A549 treated with ZK216348 at 1 μM for 4 hours (cell line): Measurements from ENCODE around the gene ZNF608. TPM values are rescaled to one million over a fixed set of nuclear protein-coding genes. Genes with fewer than 3 reads are reported as not detected.

Experiments used
- total RNA-seq: library from RNA; stranded (reverse); fragments of 200-300 nt; extraction: Qiagen RNA extraction; gene quantifications from 5 replicates; pipeline ENCODE4 v1.2.3, GENCODE V29; 2022; ENCODE audit warnings: low read depth

The ZNF608 gene
- 0.41 to 0.68 TPM (median 0.58 TPM) in 5 replicates for total RNA-seq

GRCh38 chr5:124745928-124746915 is at the start of gene ZNF608:
ZNF608 (minus strand) TSS chr5:124746639; CDS start chr5:124744989, 1,650 bp downstream.

